Ovary (tissue), 3 donors: ENCODE measurements around the gene POLE.

Experiments used
- CTCF ChIP-seq, 3 donors: fragments of 450-650 bp in 2 of 3; fragments of 200-600 bp in 1 of 3; IDR thresholded peaks; one replicate each; pipeline versions ENCODE4 v1.5.1 to v1.8.0; 2016 to 2022; ENCODE audit warnings: antibody characterized with exemption in 3 of 3, mild to moderate bottlenecking in 1 of 3
- POLR2A ChIP-seq: fragments of 450-650 bp; IDR thresholded peaks from one replicate; pipeline ENCODE4 v1.6.1; 2017; ENCODE audit warnings: antibody characterized with exemption, mild to moderate bottlenecking, moderate library complexity
- donor health status: DM: no; HTN: no; CAD: no.

GRCh38 chr12:132582582-132583410 lies 104.3 kb downstream of the POLE start:
- no peak for TF ChIP-seq CTCF (IDR thresholded peaks at IDR 0.05)
- TF ChIP-seq POLR2A = no peak
